ENCODE data around the gene ABCB8.

- TF ChIP-seq, protein P1, sequence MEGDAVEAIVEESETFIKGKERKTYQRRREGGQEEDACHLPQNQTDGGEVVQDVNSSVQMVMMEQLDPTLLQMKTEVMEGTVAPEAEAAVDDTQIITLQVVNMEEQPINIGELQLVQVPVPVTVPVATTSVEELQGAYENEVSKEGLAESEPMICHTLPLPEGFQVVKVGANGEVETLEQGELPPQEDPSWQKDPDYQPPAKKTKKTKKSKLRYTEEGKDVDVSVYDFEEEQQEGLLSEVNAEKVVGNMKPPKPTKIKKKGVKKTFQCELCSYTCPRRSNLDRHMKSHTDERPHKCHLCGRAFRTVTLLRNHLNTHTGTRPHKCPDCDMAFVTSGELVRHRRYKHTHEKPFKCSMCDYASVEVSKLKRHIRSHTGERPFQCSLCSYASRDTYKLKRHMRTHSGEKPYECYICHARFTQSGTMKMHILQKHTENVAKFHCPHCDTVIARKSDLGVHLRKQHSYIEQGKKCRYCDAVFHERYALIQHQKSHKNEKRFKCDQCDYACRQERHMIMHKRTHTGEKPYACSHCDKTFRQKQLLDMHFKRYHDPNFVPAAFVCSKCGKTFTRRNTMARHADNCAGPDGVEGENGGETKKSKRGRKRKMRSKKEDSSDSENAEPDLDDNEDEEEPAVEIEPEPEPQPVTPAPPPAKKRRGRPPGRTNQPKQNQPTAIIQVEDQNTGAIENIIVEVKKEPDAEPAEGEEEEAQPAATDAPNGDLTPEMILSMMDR (IDR thresholded peaks at IDR 0.05): no peak
- TF ChIP-seq POLR2A (IDR thresholded peaks at IDR 0.05) (no peak), EP300 (IDR thresholded peaks at IDR 0.05) (no peak)
Observed at GRCh38 chr7:150979713-150980390, 48.4 kb upstream of the ABCB8 start.

Data from tibial nerve (tissue), 4 donors.